DMS114 treated with DMSO at 0.1 percent for 48 hours (cell line): ENCODE results near the gene FGD5.

Experiments
- DNase-seq: peaks from one replicate; lab custom pipeline; 2025; ENCODE audit not compliant: unreplicated experiment; lab: John Stamatoyannopoulos, UW

Gene FGD5, protein sequence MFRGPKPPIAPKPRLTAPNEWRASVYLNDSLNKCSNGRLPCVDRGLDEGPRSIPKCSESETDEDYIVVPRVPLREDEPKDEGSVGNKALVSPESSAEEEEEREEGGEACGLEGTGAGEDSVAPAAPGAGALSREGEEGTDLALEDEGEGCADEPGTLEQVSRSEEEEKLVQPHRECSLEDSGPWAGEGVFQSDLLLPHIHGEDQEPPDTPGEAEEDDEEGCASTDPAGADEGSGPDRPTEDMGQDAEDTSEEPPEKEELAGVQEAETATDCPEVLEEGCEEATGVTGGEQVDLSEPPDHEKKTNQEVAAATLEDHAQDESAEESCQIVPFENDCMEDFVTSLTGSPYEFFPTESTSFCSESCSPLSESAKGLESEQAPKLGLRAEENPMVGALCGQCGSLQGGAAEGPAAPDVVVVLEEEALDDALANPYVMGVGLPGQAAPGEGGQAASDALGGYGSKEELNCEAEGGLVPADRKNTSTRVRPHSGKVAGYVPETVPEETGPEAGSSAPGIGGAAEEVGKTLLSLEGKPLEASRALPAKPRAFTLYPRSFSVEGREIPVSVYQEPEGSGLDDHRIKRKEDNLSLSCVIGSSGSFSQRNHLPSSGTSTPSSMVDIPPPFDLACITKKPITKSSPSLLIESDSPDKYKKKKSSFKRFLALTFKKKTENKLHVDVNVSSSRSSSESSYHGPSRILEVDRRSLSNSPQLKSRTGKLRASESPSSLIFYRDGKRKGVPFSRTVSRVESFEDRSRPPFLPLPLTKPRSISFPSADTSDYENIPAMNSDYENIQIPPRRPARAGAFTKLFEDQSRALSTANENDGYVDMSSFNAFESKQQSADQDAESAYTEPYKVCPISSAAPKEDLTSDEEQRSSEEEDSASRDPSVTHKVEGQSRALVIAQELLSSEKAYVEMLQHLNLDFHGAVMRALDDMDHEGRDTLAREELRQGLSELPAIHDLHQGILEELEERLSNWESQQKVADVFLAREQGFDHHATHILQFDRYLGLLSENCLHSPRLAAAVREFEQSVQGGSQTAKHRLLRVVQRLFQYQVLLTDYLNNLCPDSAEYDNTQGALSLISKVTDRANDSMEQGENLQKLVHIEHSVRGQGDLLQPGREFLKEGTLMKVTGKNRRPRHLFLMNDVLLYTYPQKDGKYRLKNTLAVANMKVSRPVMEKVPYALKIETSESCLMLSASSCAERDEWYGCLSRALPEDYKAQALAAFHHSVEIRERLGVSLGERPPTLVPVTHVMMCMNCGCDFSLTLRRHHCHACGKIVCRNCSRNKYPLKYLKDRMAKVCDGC (N-terminal part only)

DNA sequence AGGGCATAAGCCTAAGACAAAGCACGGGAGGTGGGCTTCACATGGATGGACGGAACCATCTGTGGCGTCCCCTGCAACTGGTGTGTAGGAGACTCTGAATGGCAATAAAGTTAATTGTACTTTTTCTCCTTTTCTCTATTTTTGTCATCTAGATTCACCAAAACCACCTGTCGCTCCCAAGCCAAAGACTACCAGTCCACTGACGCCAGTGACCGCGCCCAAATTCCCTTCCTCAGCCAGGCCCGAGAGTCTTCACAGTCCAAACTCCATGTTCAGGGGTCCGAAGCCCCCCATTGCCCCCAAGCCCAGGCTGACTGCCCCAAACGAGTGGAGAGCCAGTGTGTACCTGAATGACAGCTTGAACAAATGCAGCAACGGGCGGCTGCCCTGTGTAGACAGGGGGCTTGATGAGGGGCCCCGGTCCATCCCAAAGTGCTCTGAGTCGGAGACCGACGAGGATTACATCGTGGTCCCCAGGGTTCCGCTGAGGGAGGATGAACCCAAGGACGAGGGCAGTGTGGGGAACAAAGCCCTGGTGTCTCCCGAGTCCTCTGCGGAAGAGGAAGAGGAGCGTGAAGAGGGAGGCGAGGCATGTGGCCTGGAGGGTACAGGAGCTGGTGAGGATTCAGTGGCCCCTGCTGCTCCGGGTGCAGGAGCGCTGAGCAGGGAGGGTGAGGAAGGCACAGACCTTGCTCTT, at the start of gene FGD5:
FGD5 (plus strand) TSS at position 159 of the 697 bp plus-strand sequence; CDS start at position 269, 110 bp downstream.
- DNase-seq: no peak

DNA sequence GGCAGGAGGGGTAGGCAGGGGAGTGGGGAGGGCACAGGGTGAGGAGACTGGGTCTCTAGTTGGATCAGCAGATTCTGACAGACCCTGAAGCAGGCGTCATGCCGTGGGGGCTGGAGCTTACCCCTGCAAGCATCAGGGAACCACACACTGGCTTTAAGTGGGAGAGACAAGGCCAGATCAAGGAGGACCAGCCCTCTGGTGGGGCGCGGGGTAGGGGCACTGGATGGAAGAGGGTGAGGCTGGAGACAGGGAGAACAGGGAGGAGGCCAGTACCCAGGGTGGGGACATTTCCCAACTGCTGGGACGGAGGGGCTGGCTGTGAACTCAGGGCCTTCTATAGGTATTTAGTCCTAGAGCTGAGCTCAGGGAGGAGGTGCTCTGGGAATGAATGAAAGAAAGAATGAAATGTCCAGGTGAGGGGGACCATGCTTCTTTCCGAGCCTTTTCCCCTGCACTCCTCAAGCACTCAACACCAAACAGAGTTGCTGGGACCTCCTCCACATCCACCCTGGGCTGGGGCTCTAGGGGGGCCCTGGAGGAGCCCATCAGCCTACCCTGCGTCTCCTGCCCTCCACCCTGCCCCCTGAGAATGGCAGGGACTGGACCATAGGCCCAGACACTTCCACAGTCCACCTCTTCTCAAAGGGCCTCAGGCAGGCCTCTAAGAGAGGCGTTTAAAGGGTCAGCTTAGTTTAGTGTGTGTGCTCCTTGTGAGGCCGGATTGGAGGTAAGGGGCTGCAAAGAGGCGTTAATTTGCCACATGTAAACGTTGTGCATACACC, 49.0 kb upstream of the FGD5 start:
- DNase-seq: no peak

DNA sequence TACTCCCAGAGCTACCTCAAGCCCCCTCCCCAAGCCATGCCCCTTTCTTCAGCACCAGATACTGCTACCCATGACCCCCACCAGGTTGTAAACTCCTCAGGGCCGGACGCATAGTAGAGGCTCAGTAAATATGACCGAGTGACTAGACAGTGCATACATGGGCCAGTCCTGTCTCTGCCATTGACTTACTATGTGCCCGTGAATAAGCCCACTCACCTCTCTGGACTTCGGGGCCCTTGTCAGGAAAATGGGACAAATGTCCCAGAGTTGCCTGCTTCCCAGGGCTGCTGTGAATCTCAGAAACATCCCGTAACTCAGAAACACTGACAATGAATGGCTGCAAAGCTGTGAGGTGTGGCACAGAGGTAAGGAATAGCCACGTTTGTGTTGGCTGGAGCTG, 48.2 kb upstream of the FGD5 start:
- DNase-seq: no peak

DNA sequence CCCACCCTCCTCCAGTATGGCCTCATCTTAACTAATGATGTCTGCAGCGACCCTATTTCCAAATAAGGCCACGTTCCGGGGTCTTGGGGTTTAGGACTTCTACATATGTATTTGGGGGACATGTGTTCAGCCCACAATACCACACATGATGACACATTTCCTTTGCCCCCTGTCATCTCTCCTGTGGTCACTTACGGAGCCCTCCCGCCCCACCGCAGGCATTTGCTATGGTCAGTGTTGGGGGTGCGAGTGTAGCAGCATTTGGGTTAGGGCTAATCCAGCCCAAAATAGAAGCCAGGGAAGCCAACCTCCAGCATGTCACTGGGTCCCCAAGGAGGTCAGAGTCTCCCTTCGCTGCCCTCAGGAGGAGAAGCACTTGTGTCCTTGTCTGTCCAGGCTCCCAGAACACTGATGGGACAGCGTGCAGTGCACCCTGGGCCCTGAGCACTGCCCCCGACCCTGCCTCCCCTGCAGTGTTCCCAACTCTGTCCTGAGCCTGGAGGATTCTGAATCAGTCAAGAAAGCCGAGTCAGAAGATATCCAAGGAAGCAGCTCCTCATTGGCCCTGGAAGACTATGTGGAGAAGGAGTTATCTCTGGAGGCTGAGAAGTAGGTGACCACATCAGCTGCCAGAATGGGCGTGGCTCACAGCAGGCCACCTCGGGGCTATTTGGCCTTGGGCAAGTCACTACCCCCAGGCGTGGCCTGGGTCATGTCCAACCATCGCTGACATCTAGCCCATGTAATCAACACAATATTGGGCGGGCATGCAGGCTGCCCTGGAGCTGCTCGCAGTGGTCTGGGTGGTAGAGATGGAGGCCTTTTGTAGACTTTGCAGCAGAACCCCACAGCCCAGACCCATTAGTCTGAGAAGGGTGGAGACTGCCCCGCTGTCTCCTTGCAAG, 46.9 kb upstream of the FGD5 start:
- no peak for DNase-seq

DNA sequence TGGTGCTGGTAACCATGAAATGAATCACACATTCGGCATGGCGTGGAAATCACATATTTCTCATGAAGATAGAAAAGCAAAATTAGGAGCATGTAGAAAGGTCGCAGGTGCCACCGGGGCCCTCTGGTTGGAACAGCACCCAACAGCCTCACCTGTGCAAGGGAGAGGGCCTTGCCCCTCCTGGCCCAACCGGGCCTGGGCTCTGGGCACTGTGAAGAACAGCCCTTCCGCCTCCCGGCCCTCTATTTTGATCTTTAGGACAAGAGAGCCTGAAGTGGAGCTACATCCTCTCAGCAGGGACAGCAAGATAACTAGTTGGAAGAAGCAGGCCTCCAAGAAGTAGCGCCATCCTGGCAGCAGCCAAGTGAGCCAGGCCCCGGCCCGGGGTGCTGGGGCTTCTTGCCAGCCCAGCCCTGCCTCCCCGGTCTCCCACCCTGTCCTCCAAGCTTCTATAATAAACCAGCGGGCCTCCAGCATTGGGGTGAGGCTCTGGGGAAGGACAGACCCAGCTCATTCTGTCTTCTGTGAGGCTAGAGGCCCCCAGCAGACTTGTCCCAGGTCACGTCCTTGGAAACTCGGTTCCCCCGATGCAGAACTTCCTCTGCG, 46.1 kb upstream of the FGD5 start:
- no peak for DNase-seq

DNA sequence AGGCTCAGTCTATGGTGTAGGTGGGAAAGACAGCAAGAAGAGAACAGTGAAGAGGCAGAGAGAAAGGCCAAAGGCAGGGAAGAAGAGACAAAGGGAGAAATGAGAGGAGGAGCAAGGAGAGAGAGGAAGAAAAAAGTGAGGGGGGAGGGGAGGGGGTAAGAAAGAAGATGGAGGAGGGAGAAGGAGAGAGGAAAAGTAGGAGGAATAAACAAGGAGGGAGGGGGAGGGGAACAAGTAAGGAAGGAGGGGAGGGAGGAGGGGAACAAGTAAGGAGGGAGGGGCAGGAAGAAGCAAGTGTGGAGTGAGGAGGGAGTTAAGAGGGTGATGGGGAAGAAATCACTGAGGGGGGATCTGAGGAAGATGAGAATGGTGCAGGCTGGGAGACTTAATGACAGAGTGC, 45.5 kb upstream of the FGD5 start:
- DNase-seq: no peak

DNA sequence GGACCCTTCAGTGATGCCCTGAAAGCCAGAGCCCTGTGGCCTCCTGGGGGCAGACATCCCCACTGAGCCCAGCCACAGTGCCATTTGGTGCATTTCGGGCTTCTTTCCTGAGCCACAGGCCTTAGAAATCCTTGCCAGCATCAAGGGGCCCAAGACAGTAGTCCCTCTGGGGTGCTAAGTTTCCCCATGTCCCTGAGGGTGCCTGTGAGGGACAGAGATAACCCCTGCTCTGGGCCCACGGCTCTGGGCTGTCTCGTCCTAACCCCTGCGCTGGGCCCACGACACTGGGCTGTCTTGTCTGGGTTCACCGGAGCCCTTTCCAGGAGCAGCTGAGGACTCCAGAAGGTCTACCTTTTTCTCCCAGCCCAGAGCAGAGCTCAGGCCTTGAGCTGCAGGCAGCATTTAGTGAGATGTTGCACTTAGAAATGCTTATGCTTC, 45.1 kb upstream of the FGD5 start:
- DNase-seq: no peak

DNA sequence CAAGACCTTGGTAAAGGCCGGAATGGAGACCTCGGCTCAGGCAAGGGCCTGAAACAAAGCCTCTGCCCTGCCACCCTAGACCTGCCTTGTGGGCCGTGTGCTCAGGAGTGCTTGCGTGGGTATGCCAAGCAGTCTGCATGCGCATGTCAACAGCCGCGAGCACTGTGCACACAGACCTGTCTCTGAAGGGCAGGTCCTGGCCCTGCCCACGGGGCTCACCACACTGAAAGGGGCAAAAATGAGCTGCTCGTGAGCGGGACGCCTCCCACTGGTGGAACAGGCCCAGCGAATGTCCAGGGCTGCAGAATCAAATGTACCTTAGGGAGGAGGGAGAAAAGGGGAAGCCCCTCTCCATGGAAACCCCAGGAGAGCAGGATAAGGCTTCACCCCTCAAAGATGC, 44.3 kb upstream of the FGD5 start:
- DNase-seq: no peak

DNA sequence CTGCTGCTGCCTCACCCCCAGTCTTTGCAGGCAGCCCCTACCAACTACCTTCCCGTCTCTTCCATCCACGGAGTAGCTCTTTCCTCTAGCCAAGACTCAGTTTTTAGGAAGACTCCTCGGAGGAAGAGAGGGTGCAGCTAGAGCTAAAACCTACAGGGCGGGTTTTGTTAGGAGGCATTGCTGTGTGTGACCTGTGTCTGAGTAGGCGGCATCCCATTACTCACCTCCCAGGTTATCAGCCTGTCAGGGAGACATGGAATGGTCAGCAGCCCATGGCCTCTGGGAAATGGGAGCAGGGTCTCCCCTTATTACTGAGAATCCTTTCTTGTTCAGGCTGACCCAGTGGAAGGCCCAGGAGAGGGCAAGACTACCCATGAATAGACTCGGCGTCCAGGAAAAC, 43.8 kb upstream of the FGD5 start:
- DNase-seq: no peak

DNA sequence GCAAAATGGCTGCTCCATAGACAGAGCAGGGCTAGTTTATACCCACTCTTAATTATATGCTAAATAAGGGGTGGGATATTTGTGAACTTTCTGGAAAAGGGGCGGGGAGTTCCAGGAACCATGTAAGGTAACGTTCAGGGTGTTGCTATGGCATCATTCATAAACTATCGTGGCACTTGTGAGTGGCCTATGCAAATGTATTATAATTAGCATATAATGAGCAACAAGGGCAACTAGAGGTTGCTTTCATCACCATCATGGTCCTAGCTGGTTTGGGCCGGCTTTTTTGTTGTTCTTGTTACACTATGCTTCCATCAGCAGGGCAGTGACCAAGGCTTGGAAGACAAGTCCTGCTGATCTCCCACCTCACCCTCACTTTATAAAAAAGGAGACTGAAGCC, 43.2 kb upstream of the FGD5 start:
- DNase-seq: no peak

DNA sequence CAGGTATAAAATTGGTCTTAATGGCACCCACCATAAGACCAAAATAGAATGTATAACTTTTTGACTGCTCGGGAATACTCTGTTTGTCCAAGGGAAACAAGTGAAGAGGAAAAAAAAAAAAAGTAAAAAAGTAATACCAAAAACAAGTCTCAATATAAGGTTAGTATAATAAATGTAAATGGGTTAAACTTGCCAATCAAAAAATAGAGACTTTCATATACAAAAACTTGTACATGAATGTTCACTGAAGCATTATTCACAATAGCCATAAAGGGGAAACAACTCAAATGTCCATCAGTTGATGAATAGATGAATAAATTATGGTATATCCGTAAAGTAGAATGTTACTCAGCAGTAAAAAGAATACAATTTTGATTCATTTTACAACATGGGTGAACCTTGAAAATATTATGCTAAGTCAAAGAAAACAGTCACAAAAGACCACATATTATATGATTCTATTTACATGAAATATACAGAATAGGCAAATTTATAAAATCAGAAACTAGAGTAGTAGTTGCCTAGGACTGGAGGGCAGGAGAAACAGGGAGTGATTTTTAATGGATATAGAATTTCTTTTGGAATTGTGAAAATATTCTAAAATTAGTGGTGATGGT, 39.6 kb upstream of the FGD5 start:
- DNase-seq: no peak

DNA sequence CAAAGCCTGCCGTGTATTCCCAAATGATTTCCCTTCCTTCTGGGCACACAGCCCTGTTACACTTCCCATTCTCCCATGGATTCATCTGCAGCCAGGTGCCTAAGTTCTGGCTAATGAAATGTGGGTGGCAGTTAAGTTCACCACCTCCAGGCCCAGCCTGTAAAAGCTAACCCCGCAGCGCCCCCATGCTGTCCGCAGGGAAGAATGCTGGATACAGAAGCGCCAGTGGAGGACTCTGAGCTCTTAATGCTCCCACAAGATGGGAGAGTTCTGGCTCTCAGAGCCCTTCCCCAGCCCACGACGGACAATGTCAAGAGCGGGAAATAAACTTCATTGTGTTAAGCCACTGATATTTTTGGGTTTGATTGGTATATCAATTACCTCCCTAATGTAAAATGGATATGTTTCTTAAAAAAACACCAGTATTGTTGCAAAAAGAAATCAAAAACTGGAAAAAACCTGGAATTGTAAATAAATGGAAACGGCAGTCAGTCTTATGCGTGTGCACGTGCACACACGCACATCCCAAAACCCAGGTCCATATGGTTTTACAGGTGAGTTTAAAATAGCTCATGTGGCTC, 37.7 kb upstream of the FGD5 start:
- DNase-seq: peak; percentile 27

DNA sequence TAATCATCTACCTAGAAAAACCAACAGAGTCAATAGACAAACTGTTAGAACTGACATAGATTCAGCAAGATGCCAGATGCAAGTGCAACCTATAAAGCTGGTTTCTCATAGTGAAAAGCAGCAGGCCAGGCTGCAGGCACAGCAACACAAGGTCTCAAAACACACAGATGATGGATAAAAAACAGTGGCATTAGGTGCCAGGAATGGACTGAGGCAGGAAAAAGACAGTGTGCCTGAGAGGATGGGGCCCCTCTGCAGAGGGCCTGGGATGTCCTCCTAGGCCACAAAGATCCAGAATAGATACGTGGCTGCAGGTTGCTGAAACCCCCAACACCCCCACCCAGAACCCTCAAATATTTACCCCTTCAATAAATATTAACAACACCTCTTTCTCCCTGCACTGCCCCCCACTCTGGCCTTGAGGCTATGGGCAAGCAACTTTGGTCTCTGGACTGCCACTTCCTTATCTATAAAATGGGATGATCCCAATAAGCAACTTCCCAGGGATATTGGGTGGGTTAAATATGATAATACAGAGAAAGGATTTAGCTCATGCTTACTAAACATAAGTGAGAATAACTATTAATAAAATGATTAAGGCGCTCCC, 35.2 kb upstream of the FGD5 start:
- no peak for DNase-seq

DNA sequence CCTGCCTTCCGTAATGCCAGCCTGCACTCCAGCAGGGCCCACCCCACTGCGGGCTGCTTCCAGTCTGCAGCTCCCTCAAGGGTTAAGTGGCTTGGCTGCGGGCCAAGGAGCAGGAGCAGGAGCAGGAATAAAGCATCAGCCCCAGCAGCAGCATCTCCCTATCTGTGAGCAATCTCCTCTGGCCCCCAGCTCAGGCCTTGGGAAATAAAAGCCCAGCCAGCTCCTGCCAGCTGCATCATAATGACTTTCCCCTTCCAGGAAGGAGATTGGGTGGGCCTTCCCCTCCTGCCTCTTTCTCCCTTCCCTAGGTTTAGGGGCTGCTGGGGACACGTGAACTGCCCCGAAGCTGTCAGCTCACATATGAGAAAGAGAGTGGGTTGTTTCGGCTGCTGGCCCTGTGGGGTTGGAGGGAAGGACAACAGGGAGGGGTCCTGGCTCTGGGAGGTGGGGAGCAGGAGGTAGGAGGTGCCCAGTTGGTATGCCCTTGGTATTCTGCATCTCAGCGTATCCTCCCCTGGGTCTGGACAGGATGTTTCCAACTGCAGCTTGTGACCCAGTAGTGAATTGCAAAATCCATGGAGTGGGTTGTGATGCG, 34.6 kb upstream of the FGD5 start:
- no peak for DNase-seq

DNA sequence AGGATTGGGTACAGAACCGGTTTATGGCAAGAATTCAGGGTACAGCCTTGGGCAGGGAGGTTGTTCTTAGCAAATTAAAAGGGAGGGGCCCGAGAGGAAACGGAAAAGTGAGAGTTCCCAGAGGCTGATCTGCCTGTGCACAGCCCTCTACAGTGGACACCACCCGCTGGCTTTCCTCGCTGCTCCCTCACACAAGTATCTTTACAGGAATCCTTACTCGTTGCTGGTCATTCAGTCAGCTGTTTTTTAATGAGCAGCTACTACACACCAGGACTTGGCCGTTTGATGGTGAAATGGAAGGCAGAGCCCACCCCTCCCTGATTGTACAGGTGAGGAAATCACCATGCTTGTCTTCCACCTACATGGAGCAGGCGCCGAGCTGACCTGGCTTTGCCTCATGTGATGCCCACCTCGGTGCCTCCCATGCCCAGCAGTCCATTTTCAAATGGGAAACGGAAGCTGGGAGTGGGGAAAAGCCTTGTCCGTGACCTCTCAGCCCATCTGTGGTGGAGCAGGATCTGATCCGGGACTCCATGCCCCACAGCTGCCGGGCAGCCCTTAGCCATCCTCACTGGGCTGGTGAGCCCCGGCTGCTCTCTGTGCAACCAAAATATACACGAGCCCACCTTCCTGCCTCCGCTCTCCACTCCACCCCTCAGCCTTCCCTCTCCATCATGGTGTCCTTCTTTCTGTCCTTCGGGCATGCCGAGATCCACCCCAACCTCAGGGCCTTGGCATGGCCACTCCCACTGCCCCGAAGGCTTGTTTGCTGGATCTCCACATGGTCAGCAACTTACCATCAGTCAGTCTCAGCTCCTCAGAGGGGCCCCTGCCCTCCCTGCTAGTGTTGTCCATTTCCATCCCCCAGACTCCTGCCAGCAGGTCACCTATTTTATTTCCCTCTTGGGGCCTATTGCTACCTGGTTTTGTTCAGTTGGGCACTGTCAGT, 33.3 kb upstream of the FGD5 start:
- DNase-seq: no peak

DNA sequence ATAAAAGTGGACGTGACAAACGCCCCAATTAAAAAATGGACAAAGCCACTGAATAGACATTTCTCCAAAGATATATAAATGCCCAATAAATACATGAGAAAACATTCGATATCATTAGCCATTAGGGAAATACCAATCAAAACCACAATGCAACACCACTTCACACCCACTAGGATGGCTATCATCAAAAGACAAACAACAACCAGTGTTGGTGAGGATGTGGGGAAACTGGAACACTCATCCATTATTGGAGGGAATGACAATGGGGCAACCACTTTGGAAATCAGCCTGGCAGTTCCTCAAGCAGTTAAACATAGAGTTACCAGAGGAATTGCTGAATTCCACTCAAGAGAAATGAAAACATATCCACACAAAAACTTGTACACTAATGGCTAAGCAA, 32.4 kb upstream of the FGD5 start:
- DNase-seq: no peak
